GM12878 (cell line): Measurements from ENCODE around the gene ERCC2.

ENCODE experiments used
- ATF3 ChIP-seq: IDR thresholded peaks from 2 replicates; pipeline ENCODE4 v1.6.1; 2011; ENCODE audit warnings: low read depth, mild to moderate bottlenecking, low read length, moderate library complexity, borderline replicate concordance; ENCODE audit errors: extremely low read depth
- EZH2 ChIP-seq: IDR thresholded peaks from 2 replicates; pipeline ENCODE4 v1.6.1; 2012; ENCODE audit warnings: low read depth, mild to moderate bottlenecking, control low read depth, inconsistent platforms, low read length, borderline replicate concordance; ENCODE audit not compliant: control insufficient read depth
- JUND ChIP-seq: IDR thresholded peaks from 2 replicates; pipeline ENCODE4 v1.6.1; 2012; ENCODE audit warnings: low read depth, mild to moderate bottlenecking, low read length, improper control_type of control experiment, moderate library complexity
- MYC ChIP-seq: IDR thresholded peaks from 2 replicates; pipeline ENCODE4 v1.6.1; 2011; ENCODE audit warnings: mild to moderate bottlenecking, low read length, moderate library complexity, inconsistent platforms; ENCODE audit not compliant: insufficient read depth, insufficient replicate concordance, insufficient read length, severe bottlenecking
- PAX8 ChIP-seq: fragments of 450-650 bp; IDR thresholded peaks from 2 replicates; pipeline ENCODE4 v1.6.1; 2017; ENCODE audit warnings: mild to moderate bottlenecking, moderate library complexity
- POLR2A ChIP-seq: IDR thresholded peaks from 2 replicates; pipeline ENCODE4 v1.6.1; 2011; ENCODE audit warnings: low read depth, mild to moderate bottlenecking, low read length
- SPI1 ChIP-seq: IDR thresholded peaks from 2 replicates; pipeline ENCODE4 v1.6.1; 2011; ENCODE audit warnings: low read depth, mild to moderate bottlenecking, low read length, moderate library complexity, borderline replicate concordance; ENCODE audit not compliant: insufficient read depth
- ZNF274 ChIP-seq: IDR thresholded peaks from one replicate; pipeline ENCODE4 v1.8.0; 2011; ENCODE audit not compliant: insufficient read length, insufficient read depth
- TF ChIP-seq, protein P1 (sequence below), 3 experiments: IDR thresholded peaks in 2 of 3; conservative IDR thresholded peaks in 1 of 3; 2 replicates each; pipeline ENCODE4 v1.5.1; 2011; ENCODE audit warnings: low read depth in 3 of 3, low read length in 3 of 3, mild to moderate bottlenecking in 3 of 3, control low read depth in 2 of 3, moderate library complexity in 2 of 3, inconsistent platforms in 1 of 3, mixed read lengths in 1 of 3; ENCODE audit not compliant: control insufficient read depth in 2 of 3, insufficient read depth in 1 of 3; ENCODE audit errors: extremely low read depth in 1 of 3

- no peak for TF ChIP-seq SPI1
- no peak for TF ChIP-seq PAX8
- TF ChIP-seq, protein P1, sequence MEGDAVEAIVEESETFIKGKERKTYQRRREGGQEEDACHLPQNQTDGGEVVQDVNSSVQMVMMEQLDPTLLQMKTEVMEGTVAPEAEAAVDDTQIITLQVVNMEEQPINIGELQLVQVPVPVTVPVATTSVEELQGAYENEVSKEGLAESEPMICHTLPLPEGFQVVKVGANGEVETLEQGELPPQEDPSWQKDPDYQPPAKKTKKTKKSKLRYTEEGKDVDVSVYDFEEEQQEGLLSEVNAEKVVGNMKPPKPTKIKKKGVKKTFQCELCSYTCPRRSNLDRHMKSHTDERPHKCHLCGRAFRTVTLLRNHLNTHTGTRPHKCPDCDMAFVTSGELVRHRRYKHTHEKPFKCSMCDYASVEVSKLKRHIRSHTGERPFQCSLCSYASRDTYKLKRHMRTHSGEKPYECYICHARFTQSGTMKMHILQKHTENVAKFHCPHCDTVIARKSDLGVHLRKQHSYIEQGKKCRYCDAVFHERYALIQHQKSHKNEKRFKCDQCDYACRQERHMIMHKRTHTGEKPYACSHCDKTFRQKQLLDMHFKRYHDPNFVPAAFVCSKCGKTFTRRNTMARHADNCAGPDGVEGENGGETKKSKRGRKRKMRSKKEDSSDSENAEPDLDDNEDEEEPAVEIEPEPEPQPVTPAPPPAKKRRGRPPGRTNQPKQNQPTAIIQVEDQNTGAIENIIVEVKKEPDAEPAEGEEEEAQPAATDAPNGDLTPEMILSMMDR (IDR thresholded peaks at IDR 0.05 in 2 of 3, conservative IDR thresholded peaks at IDR 0.05 in 1 of 3; ENCODE audit: control insufficient read depth in 2 of 3, extremely low read depth in 1 of 3, insufficient read depth in 1 of 3, low read depth in 3 of 3, low read length in 3 of 3) = no peak
- TF ChIP-seq EZH2 = no peak
- no peak for TF ChIP-seq ATF3
- TF ChIP-seq ZNF274 = no peak
- TF ChIP-seq MYC = no peak
- no peak for TF ChIP-seq POLR2A
- TF ChIP-seq JUND = no peak
Measured at GRCh38 chr19:45307361-45307760, 63.0 kb downstream of the ERCC2 start.
